Renal cortical epithelial cell (primary cell): ENCODE data around the gene TMEM273. TPM values are rescaled to one million over a fixed set of nuclear protein-coding genes. Genes with fewer than 3 reads are reported as not detected.
A peak's percentile ranks its signal among the peaks of the same experiment; 100 is the strongest.

ENCODE experiments used
- DNase-seq: peaks from one replicate; pipeline ENCODE4 v3.0.0-alpha.2; 2011; ENCODE audit warnings: low read depth
- total RNA-seq: library from RNA; depleted of rRNA; stranded (reverse); fragments of >200 nt; gene quantifications from 2 replicates; pipeline ENCODE4 v1.2.3, GENCODE V29; 2014

TMEM273 gene, protein sequence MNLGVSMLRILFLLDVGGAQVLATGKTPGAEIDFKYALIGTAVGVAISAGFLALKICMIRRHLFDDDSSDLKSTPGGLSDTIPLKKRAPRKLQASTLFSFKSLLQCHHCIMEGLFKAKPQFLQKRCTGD
- not detected in 2 replicates for total RNA-seq

DNA sequence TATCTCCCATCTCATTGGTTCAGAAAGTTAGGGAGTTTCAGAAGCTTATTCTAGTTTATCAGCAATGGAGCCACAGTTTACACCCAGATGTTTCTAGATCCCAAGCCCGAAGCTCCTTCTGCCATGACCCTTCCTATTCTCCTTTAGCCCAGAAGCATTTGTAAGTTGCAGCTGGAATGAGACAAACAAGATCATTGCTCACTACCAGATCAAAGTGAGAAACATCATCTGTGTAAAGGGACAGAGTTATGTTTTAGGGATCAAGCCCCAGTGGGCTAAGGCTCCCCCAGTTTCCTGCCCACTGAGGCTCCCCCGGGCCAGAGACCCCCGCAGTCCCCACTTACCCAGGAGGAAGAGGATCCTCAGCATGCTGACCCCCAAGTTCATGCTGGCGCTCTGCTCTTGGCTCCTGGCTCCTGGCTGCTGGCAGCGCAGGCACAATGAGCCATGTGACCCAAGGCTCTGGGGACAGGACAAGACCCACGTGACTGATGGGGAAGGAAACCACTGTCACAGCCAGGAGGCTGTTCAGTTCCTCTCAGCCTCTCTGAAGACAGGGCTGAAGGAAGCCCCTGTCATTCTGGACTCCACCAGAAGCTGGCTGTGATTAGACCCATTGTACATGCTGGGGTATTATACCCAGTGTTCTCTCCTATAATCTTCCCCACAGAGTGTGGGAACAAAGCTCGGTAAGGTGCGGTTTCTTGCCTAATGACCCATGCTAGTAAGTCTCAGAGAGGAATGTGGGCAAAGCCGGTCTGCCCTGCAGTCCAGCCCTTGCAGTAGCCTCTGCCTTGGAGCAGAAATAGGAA is at the start of gene TMEM273:
Gene TMEM273 (minus strand): TSS at position 442 of the 812 bp plus-strand sequence. CDS start 55 bp downstream, at position 387.
- peak; percentile 95 for DNase-seq

GRCh38 chr10:49237985-49238384 is 49.8 kb upstream of the TMEM273 start:
- DNase-seq, result no peak

DNA sequence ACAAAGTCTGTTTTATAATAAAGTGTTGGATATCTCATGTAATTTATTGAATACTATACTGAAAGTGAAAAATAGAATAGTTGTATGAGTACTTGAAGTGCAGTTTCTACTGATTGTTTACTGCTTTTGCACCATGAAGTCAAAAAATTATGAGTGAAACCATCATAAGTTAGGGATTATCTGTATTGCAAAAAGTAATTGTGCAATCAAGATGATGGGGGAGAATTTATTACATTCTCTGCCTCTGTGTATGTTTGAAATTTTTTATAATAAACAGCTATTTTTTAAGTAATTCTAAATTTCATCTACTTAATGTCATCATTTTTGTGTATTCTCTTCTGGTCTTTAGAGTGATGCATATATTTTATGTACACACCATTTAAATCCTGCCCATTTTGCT is 47.2 kb upstream of the TMEM273 start:
- no peak for DNase-seq

DNA sequence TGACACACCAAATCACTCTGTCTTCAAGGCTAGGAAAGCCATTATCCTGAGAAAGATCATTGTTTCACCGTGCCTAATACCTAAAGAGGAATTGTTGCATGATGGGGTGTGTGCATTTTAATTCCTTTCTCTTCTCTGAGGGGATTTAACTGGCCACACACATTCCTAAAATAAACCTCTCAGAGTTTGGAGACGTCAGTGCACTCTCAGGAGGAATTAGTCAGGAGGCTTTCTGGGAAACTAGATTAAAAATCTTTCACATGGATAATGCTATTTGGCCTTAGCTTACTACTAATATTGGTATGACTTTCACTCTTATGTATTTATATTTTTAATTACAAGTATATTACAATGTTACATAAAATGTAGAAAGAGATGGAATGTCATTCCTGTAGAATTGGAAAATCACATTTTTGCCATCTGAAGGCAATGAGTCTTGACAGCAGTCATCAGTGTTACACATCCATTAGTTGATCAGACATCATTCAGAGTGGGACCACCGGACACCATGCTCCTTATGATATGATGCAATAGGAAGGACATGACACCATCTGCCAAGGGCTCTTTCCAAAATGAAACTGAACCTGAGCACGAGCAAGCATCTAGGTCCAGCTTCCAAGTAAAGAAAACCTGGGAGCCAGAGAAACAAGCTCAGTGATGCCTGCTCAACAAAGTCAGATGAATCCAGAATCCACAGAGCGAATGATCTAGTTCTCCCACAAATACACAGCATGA is 43.1 kb upstream of the TMEM273 start:
- DNase-seq, result no peak

- no peak for DNase-seq
These were observed 41.8 kb upstream of the TMEM273 start for GRCh38 chr10:49230004-49230403.

- DNase-seq, result no peak
These were observed 40.5 kb upstream of the TMEM273 start for GRCh38 chr10:49228677-49229076.

- no peak for DNase-seq
These were observed 39.2 kb upstream of the TMEM273 start for GRCh38 chr10:49227406-49227805.

DNA sequence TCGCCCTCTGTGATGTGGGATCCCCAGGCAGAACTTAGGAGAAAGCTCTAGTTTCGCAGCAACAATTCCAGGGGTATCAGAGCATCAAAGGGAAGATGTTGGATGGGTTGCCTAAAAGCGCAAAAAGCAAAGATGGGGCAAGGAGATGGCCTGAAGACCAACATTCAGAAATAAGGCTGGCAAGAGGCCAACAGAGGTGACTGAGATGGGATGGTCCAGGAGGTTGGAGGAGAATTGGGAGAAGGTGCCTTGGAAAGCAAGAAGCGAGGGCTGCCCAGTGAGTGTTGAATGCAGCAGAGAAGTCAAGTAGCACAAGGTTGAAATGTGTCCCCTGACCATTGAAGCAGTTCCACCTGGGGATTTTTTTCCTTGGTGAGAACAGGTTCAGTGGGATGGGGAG is 38.4 kb upstream of the TMEM273 start:
- DNase-seq, result no peak

DNA sequence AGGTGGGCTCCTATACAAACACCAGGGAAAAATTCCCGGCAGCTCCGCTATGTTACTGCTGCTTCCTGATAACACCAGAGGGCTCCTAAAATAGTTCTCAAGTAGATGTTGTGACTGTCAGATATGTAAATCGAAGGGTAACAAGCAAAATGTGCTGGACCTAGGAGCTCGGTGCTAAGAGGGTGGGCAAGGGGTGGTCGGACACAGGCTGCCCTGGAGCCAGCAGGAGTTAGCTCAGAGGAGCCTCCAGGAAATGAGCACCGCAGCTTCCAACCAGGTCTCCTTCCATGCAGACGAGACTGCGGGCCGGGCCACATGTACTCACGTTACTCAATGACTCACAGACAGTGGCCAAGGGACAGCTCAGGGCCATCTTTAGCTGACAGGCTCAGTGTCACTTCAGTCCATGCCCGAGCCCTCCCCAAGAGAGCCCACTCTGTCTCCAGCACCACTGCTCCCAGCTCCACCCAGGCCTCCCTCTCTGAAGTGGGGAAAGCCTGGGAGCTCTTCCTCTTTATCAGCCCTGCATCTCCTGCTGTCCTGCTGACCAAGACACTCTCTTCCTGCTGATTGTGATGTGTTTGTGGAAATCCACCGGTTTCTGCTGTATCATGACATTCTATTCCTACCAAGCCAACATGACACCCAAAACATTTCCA is 37.2 kb upstream of the TMEM273 start:
- DNase-seq, result no peak

- no peak for DNase-seq
These were observed 35.0 kb upstream of the TMEM273 start for GRCh38 chr10:49223205-49223604.

- no peak for DNase-seq
These were observed 34.0 kb upstream of the TMEM273 start for GRCh38 chr10:49222170-49222569.

GRCh38 chr10:49220679-49221078 is 32.5 kb upstream of the TMEM273 start:
- no peak for DNase-seq

DNA sequence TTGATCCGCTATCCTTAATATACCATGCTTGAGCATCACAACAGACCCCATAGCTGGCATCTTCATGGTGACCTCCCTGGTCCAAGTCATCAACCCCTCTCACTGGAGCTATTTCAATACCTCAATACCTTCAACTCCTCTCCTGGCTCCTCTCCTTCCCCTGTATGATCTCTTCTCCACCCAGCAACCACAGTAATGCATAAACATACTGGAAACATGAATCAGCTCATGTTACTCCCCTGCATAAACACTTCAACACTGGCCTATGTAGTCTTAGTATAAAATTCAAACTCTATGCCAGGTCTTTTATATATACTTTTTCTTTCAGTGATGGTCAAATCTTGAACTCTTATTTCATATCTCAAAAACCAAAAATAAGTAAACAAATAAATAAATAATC is 31.8 kb upstream of the TMEM273 start:
- no peak for DNase-seq

GRCh38 chr10:49219248-49219647 is 31.1 kb upstream of the TMEM273 start:
- no peak for DNase-seq

- no peak for DNase-seq
These were observed 30.3 kb upstream of the TMEM273 start for GRCh38 chr10:49218480-49218879.

GRCh38 chr10:49217645-49218044 is 29.5 kb upstream of the TMEM273 start:
- no peak for DNase-seq

DNA sequence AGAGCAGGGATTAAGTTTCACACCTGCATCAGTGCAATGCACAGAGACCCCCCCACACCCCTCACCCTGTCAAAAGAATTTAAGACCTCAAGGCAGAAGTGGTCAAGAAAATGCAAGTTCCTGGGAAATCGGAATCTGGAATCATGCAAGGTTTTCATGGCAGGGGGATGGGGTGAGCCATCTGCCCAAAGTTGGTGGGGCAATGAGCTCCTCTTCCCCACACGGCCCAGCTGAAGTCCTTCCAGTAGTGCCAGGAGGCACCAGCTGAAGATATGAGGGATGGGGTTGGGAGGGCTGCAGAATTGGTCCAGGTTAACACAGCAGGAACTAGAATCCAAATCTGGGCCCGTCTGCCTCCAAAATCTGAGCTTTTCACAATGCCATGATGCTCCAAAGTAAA is 25.0 kb upstream of the TMEM273 start:
- DNase-seq, result no peak

GRCh38 chr10:49212783-49213182 is 24.6 kb upstream of the TMEM273 start:
- no peak for DNase-seq

DNA sequence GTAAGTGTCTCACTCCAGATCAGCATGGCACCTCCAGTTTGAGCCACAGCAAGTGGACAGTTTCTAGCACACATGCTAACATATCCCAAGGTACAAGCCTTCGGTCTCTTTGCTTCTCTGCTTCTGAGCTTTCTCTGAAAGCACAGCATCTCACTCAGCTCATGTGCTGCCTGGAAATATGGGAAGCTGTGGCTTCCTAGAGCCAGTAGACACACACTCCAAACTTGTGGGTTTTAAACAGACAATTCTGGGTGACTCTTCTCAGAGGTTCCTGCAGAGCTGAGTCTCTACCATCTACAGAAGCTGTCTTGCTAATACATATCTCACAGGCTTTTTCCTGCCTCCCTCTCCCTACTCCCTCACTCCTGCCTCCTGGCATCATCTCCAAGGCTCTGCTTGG is 23.9 kb upstream of the TMEM273 start:
- DNase-seq, result no peak

GRCh38 chr10:49208996-49209395 is 20.8 kb upstream of the TMEM273 start:
- DNase-seq, result no peak

DNA sequence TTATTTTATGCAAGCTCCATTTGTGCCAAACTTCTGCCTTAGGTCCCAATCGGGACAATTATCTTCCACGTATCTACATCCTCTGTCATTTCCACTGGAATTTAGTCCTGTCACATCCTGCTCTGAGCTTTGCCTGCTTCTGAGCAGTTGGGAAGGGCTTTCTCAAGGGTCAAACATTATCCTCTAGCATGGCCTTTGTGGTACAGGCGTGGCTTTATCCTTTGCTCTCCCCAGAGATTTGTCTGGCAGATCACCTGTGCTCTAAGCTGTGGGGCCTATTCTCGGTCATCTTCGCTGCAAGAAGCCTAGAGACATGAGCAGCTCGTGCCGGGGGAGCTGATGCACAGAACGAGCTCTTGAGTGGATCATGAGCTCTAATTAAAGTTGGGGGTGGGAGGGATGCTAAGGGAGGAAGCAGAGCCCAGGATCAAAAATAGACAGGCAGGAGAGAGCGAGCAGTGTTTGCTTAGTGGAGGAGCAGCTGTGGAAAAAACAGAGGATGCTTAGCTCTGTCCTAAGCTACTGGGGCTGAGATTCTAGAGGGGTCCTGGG is 19.8 kb upstream of the TMEM273 start:
- no peak for DNase-seq

GRCh38 chr10:49207113-49207512 is 18.9 kb upstream of the TMEM273 start:
- DNase-seq, result no peak
